HepG2 (cell line): ENCODE data around the gene RMI2. TPM values are rescaled to one million over a fixed set of nuclear protein-coding genes. Genes with fewer than 3 reads are reported as not detected.

Experiments
- ATAC-seq: fragments of 200-7000 bp; cut with Tn5 transposase; 3 replicates; pipeline ENCODE4 v1.9.1; 2020; ENCODE audit warnings: mild to moderate bottlenecking, moderate library complexity
- BruUV-seq: library from RNA; stranded (reverse); fragments of 400-500 nt; replicated peaks from 2 replicates; lab custom pipeline; 2021; lab: Mats Ljungman, UMichigan
- CTCF ChIA-PET: fragments of 300-600 bp; formaldehyde crosslinking; extraction: SDS; loops from one replicate; lab custom pipeline; 2021; ENCODE audit warnings: low total read pairs, inconsistent platforms, low intra/inter-chr PET ratio; lab: Yijun Ruan, JAX
- POLR2A ChIA-PET: fragments of 350-600 bp; sonication (Branson Sonifier 250); formaldehyde crosslinking; loops from one replicate; lab custom pipeline; 2020; ENCODE audit warnings: antibody characterized with exemption, inconsistent platforms; lab: Yijun Ruan, JAX
- DNase-seq: peaks from one replicate; pipeline ENCODE4 v3.0.0-alpha.2; 2015; ENCODE audit warnings: low spot score
- FAIRE-seq: peaks from 3 replicates; lab custom pipeline; 2011; peaks lifted over from hg19 to GRCh38; lab: Jason Lieb, UNC
- H2AFZ ChIP-seq: one replicate; pipeline ENCODE4 v1.6.1; 2011; ENCODE audit warnings: low read length, inconsistent platforms
- H3K27ac ChIP-seq: fragments of 300-600 bp; 3 replicates; pipeline ENCODE4 v1.8.0; 2011; ENCODE audit warnings: mixed run types, mild to moderate bottlenecking, mixed read lengths, low read length, inconsistent platforms; ENCODE audit not compliant: insufficient read depth; ENCODE audit errors: extremely low read length
- H3K27me3 ChIP-seq, 2 experiments: fragments of 200-600 bp in 1 of 2; 2 replicates in 1 of 2; 3 replicates in 1 of 2; pipeline versions ENCODE4 v1.6.0 to v1.8.0; 2011; ENCODE audit warnings: low read length in 2 of 2, mild to moderate bottlenecking in 2 of 2, moderate library complexity in 2 of 2, inconsistent platforms in 1 of 2; ENCODE audit not compliant: insufficient read depth in 2 of 2, control insufficient read depth in 1 of 2
- H3K36me3 ChIP-seq, 2 experiments: fragments of 200-600 bp in 1 of 2; replicated peaks in 1 of 2; 2 replicates in 1 of 2; 3 replicates in 1 of 2; pipeline versions ENCODE4 v1.5.1 to v1.8.0; 2011; ENCODE audit warnings: low read length in 2 of 2, inconsistent platforms in 1 of 2; ENCODE audit not compliant: insufficient read depth in 2 of 2, control insufficient read depth in 1 of 2
- H3K4me1 ChIP-seq: 2 replicates; pipeline ENCODE4 v1.5.1; 2012; ENCODE audit warnings: low read length, inconsistent platforms; ENCODE audit not compliant: insufficient read depth
- H3K4me2 ChIP-seq: 2 replicates; pipeline ENCODE4 v1.6.0; 2011; ENCODE audit warnings: low read depth, low read length, inconsistent platforms
- H3K4me3 ChIP-seq, 3 experiments: fragments of 200-600 bp in 1 of 3; sonication (generic), shearing (Covaris generic) in 1 of 3; replicated peaks in 1 of 3; 2 replicates each; pipeline ENCODE4 v1.5.1; 2011 to 2016; ENCODE audit warnings: low read length in 3 of 3, inconsistent platforms in 2 of 3, low read depth in 2 of 3, mild to moderate bottlenecking in 2 of 3, control low read depth in 1 of 3, mixed read lengths in 1 of 3; ENCODE audit not compliant: insufficient read depth in 1 of 3
- H3K79me2 ChIP-seq: one replicate; pipeline ENCODE4 v1.6.1; 2011; ENCODE audit warnings: low read length, inconsistent platforms; ENCODE audit not compliant: insufficient read depth
- H3K9ac ChIP-seq: 2 replicates; pipeline ENCODE4 v1.6.0; 2011; ENCODE audit warnings: mild to moderate bottlenecking, low read depth, low read length, inconsistent platforms; ENCODE audit not compliant: insufficient read depth
- H3K9me3 ChIP-seq: 2 replicates; pipeline ENCODE4 v1.5.1; 2012; ENCODE audit warnings: mild to moderate bottlenecking, low read length
- H4K20me1 ChIP-seq: 2 replicates; pipeline ENCODE4 v1.6.0; 2011; ENCODE audit warnings: inconsistent platforms, mild to moderate bottlenecking, low read length, moderate library complexity; ENCODE audit not compliant: insufficient read depth
- BORCS8-MEF2B ChIP-seq: sonication (generic); formaldehyde crosslinking; IDR thresholded peaks from 2 replicates; pipeline ENCODE4 v1.8.0; 2022; ENCODE audit warnings: mild to moderate bottlenecking, missing genetic modification reagents
- CHD2 ChIP-seq: IDR thresholded peaks from 2 replicates; pipeline ENCODE4 v1.6.1; 2011; ENCODE audit warnings: low read depth, low read length, improper control_type of control experiment
- EED ChIP-seq: sonication (generic); formaldehyde crosslinking; IDR thresholded peaks from 2 replicates; pipeline ENCODE4 v1.5.0; 2020; ENCODE audit warnings: mild to moderate bottlenecking, missing genetic modification reagents
- FOSL1 ChIP-seq: sonication (generic); formaldehyde crosslinking; IDR thresholded peaks from 2 replicates; pipeline ENCODE4 v1.9.0; 2021; ENCODE audit warnings: missing genetic modification reagents, borderline replicate concordance
- KMT2B ChIP-seq: IDR thresholded peaks from 2 replicates; pipeline ENCODE4 v1.6.1; 2016; ENCODE audit warnings: missing genetic modification reagents, missing compliant biosample characterization
- SMC3 ChIP-seq: IDR thresholded peaks from 2 replicates; pipeline ENCODE4 v1.6.1; 2011; ENCODE audit warnings: low read length, improper control_type of control experiment
- ZFY ChIP-seq: sonication (generic); formaldehyde crosslinking; IDR thresholded peaks from 2 replicates; pipeline ENCODE4 v1.4.0; 2020; ENCODE audit warnings: missing genetic modification reagents
- ZNF232 ChIP-seq: sonication (generic); formaldehyde crosslinking; IDR thresholded peaks from 2 replicates; pipeline ENCODE4 v1.4.0; 2020; ENCODE audit warnings: missing genetic modification reagents, borderline replicate concordance
- ZNF367 ChIP-seq: sonication (generic); formaldehyde crosslinking; IDR thresholded peaks from 2 replicates; pipeline ENCODE4 v1.4.0; 2020; ENCODE audit warnings: missing genetic modification reagents, borderline replicate concordance
- ZNF564 ChIP-seq: sonication (generic); formaldehyde crosslinking; IDR thresholded peaks from 2 replicates; pipeline ENCODE4 v1.8.1; 2023; ENCODE audit warnings: mild to moderate bottlenecking, missing genetic modification reagents
- ZSCAN22 ChIP-seq: sonication (generic); formaldehyde crosslinking; IDR thresholded peaks from 2 replicates; pipeline ENCODE4 v1.4.0; 2020; ENCODE audit warnings: mild to moderate bottlenecking, missing genetic modification reagents
- WGBS: methylation state at CpG from one replicate; pipeline ENCODE4 v1.1.6; 2017; ENCODE audit warnings: low lambda C conversion rate; 5-methylcytosine and 5-hydroxymethylcytosine counted together
- in situ Hi-C: cut with HindIII; loops from 2 replicates; pipeline ENCODE4 v1.10.0; 2017; ENCODE audit warnings: low pct_unique_long_range_greater_than_20kb; ENCODE audit not compliant: extremely low pct_ligation_motif_present
- intact Hi-C: fragments of 100-400 bp; cut with micrococcal nuclease; formaldehyde crosslinking; loops from one replicate; pipeline ENCODE4 v1.10.0; 2022; ENCODE audit not compliant: unreplicated experiment
- polyA plus RNA-seq, 8 experiments: library from polyadenylated mRNA; depleted of rRNA in 3 of 8; stranded (reverse) in 7 of 8; unstranded in 1 of 8; fragments of >200 nt; fragmentation: Illumina TruSeq in 4 of 8; extraction: Trizol in 4 of 8; gene quantifications; 2 replicates each; pipeline versions ENCODE4 v1.2.1 to v1.2.3, GENCODE V29; 2011 to 2016; ENCODE audit warnings: low read depth in 4 of 8, missing spikeins in 1 of 8, mixed read lengths in 1 of 8; ENCODE audit not compliant: insufficient read depth in 1 of 8
- total RNA-seq, 5 experiments: library from RNA; depleted of rRNA; stranded (reverse); fragments of >200 nt; fragmentation: Illumina TruSeq; extraction: Trizol; gene quantifications; 2 replicates each; pipeline ENCODE4 v1.2.3, GENCODE V29; 2016; ENCODE audit warnings: low read depth in 1 of 5
- TF ChIP-seq, protein P1 (sequence below): sonication (generic); formaldehyde crosslinking; IDR thresholded peaks from 2 replicates; pipeline ENCODE4 v1.4.0; 2020; ENCODE audit warnings: low read depth, missing genetic modification reagents
- TF ChIP-seq, protein P2 (sequence below): sonication (generic); formaldehyde crosslinking; IDR thresholded peaks from 2 replicates; pipeline ENCODE4 v1.8.1; 2023; ENCODE audit warnings: mild to moderate bottlenecking, missing genetic modification reagents, borderline replicate concordance
- TF ChIP-seq, protein P3 (sequence below), 2 experiments: sonication (generic) in 1 of 2; formaldehyde crosslinking in 1 of 2; IDR thresholded peaks; 2 replicates each; pipeline versions ENCODE4 v1.4.0 to v1.6.1; 2018 to 2020; ENCODE audit warnings: missing genetic modification reagents in 2 of 2, borderline replicate concordance in 1 of 2, low read depth in 1 of 2, mild to moderate bottlenecking in 1 of 2, missing biosample characterization in 1 of 2
- TF ChIP-seq, protein P4 (sequence below): sonication (generic); formaldehyde crosslinking; conservative IDR thresholded peaks from 2 replicates; pipeline ENCODE4 v1.8.1; 2023; ENCODE audit warnings: missing genetic modification reagents
- TF ChIP-seq, protein P5 (sequence below): sonication (generic); formaldehyde crosslinking; IDR thresholded peaks from 2 replicates; pipeline ENCODE4 v1.5.1; 2020; ENCODE audit warnings: missing genetic modification reagents, mild to moderate bottlenecking, borderline replicate concordance

RMI2 gene
- total and polyA plus RNA-seq, 2 of the 13 experiments (the other 11 are each of a cell fraction or from before 2014, with no cell fraction given) = 24.5 to 55.7 TPM

DNA sequence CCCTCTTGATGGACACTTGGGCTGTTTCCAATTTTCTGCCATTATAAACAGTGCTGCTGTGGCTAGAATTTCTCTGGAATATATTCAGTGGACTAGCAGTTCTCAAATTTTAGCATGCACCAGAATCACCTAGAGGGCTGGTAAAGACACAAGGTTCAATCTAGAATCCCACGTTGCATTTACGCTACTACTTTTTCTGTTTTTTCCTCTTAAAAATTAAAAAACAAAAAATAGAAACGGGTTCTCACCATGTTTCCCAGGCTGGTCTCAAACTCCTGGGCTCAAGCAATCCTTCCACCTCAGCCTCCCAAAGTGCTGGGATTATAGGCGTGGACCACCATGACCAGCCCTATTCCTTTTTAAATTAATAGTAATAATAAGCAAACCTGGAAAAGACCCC is 49.6 kb upstream of the RMI2 start:
- no peak for DNase-seq
- no TSS peak for BruUV-seq
- intact Hi-C loops = loop anchor here (2.0 to 5.0 kb wide), 4 partner anchors 15 to 188 kb away; partner anchors contain the start of genes PRM1 and SOCS1

More for the DNA sequence above, 49.6 kb upstream of the RMI2 start:
- Histone ChIP-seq H3K9me3 (no peaks in the 10 kb centered on the region), H4K20me1 (no peaks in the 10 kb centered on the region), H3K9ac (no peak overlapping the region), H3K79me2 (no peaks in the 10 kb centered on the region), H3K4me2 (peak overlapping the region; percentile 80; the same call in 1 of the 2 replicates), H3K27ac (peak overlapping the region; percentile 68), H3K4me3 (0 out of 6 replicates have a peak overlapping the region, but pooled peaks of 1 of the 3 experiments have one; percentile 67), H3K4me1 (peaks cover 100% of the 10 kb centered on the region), H3K27me3 (no peaks in the 10 kb centered on the region), H2AFZ (no peak overlapping the region), H3K36me3 (no peaks in the 10 kb centered on the region)
- ChIA-PET CTCF (no interaction called here), POLR2A (interaction anchor here (3.4 to 6.2 kb wide), 3 partner anchors 16 to 75 kb away, joined by 37 to 167 read pairs (median 76); partner anchors contain the start of genes PRM1 and SOCS1)
- TF ChIP-seq, protein P1, sequence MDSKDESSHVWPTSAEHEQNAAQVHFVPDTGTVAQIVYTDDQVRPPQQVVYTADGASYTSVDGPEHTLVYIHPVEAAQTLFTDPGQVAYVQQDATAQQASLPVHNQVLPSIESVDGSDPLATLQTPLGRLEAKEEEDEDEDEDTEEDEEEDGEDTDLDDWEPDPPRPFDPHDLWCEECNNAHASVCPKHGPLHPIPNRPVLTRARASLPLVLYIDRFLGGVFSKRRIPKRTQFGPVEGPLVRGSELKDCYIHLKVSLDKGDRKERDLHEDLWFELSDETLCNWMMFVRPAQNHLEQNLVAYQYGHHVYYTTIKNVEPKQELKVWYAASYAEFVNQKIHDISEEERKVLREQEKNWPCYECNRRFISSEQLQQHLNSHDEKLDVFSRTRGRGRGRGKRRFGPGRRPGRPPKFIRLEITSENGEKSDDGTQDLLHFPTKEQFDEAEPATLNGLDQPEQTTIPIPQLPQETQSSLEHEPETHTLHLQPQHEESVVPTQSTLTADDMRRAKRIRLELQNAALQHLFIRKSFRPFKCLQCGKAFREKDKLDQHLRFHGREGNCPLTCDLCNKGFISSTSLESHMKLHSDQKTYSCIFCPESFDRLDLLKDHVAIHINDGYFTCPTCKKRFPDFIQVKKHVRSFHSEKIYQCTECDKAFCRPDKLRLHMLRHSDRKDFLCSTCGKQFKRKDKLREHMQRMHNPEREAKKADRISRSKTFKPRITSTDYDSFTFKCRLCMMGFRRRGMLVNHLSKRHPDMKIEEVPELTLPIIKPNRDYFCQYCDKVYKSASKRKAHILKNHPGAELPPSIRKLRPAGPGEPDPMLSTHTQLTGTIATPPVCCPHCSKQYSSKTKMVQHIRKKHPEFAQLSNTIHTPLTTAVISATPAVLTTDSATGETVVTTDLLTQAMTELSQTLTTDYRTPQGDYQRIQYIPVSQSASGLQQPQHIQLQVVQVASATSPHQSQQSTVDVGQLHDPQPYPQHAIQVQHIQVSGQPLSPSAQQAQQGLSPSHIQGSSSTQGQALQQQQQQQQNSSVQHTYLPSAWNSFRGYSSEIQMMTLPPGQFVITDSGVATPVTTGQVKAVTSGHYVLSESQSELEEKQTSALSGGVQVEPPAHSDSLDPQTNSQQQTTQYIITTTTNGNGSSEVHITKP (CRISPR knock-in tag) = no peak
- TF ChIP-seq BORCS8-MEF2B (CRISPR knock-in tag) = no peak
- no peak for TF ChIP-seq EED (CRISPR knock-in tag)
- TF ChIP-seq ZNF564 = no peak
- no peak for TF ChIP-seq ZFY (CRISPR knock-in tag)
- TF ChIP-seq, protein P2, sequence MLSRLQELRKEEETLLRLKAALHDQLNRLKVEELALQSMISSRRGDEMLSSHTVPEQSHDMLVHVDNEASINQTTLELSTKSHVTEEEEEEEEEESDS = 0 out of 2 replicates have a peak, but pooled peaks have one; percentile 25
- TF ChIP-seq, protein P3, sequence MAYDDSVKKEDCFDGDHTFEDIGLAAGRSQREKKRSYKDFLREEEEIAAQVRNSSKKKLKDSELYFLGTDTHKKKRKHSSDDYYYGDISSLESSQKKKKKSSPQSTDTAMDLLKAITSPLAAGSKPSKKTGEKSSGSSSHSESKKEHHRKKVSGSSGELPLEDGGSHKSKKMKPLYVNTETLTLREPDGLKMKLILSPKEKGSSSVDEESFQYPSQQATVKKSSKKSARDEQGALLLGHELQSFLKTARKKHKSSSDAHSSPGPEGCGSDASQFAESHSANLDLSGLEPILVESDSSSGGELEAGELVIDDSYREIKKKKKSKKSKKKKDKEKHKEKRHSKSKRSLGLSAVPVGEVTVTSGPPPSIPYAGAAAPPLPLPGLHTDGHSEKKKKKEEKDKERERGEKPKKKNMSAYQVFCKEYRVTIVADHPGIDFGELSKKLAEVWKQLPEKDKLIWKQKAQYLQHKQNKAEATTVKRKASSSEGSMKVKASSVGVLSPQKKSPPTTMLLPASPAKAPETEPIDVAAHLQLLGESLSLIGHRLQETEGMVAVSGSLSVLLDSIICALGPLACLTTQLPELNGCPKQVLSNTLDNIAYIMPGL (CRISPR knock-in tag; IDR thresholded peaks at IDR 0.05; ENCODE audit: borderline replicate concordance in 1 of 2, low read depth in 1 of 2) = no peak
- no peak for TF ChIP-seq ZNF367 (CRISPR knock-in tag)
- TF ChIP-seq, protein P4, sequence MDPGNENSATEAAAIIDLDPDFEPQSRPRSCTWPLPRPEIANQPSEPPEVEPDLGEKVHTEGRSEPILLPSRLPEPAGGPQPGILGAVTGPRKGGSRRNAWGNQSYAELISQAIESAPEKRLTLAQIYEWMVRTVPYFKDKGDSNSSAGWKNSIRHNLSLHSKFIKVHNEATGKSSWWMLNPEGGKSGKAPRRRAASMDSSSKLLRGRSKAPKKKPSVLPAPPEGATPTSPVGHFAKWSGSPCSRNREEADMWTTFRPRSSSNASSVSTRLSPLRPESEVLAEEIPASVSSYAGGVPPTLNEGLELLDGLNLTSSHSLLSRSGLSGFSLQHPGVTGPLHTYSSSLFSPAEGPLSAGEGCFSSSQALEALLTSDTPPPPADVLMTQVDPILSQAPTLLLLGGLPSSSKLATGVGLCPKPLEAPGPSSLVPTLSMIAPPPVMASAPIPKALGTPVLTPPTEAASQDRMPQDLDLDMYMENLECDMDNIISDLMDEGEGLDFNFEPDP = peak; percentile 95; the same call in 1 of the 2 replicates
- TF ChIP-seq FOSL1 (CRISPR knock-in tag) = no peak
- TF ChIP-seq SMC3 = no peak
- TF ChIP-seq, protein P5, sequence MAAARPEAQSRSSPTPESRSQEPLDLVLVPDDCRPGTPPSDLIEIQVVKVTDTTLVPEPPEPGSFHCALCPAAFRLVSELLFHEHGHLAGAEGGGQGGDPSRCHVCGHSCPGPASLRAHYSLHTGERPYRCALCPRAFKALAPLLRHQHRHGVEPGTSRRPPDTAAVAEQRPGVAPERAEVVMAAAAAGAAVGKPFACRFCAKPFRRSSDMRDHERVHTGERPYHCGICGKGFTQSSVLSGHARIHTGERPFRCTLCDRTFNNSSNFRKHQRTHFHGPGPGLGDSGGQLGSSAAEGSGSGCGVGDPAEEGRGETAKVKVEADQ = no peak
- 0 out of 2 replicates have a peak, but pooled peaks have one; percentile 18 for TF ChIP-seq ZNF232
- no peak for TF ChIP-seq CHD2
- TF ChIP-seq ZSCAN22 (CRISPR knock-in tag) = no peak
- TF ChIP-seq KMT2B (CRISPR knock-in tag) = no peak
- WGBS = 85% methylated on average over 4 of the region's 4 CpGs
- ATAC-seq (no peak), FAIRE-seq (no peak)
- in situ Hi-C loops = no loop called here
